MM.1S (cell line): ENCODE data around the gene SUCLG1.

Source experiments
- DNase-seq: peaks from one replicate; pipeline ENCODE4 v3.0.0-alpha.2; 2015
- H2AFZ ChIP-seq: fragments of 300-600 bp; sonication (generic); 2 replicates; pipeline ENCODE4 v1.6.0; 2016; ENCODE audit warnings: antibody characterized with exemption, low read length
- H3F3A ChIP-seq: fragments of 300-600 bp; sonication (generic); 2 replicates; pipeline ENCODE4 v1.6.1; 2016; ENCODE audit warnings: mild to moderate bottlenecking, antibody characterized with exemption, low read length, moderate library complexity, mixed read lengths; ENCODE audit not compliant: insufficient read depth
- H3K27ac ChIP-seq: fragments of 300-600 bp; sonication (generic); 2 replicates; pipeline ENCODE4 v1.5.1; 2016; ENCODE audit warnings: mild to moderate bottlenecking, low read length
- H3K27me3 ChIP-seq: fragments of 300-600 bp; sonication (generic); replicated peaks from 2 replicates; pipeline ENCODE4 v1.6.0; 2016; ENCODE audit warnings: low read length; ENCODE audit not compliant: insufficient read depth
- H3K36me3 ChIP-seq: fragments of 300-600 bp; sonication (generic); replicated peaks from 2 replicates; pipeline ENCODE4 v1.6.1; 2016; ENCODE audit warnings: mild to moderate bottlenecking, low read length, mixed read lengths; ENCODE audit not compliant: insufficient read depth
- H3K4me1 ChIP-seq: fragments of 300-600 bp; sonication (generic); 2 replicates; pipeline ENCODE4 v1.6.1; 2016; ENCODE audit warnings: low read length, mixed read lengths
- H3K4me2 ChIP-seq: fragments of 300-600 bp; sonication (generic); 2 replicates; pipeline ENCODE4 v1.6.0; 2016; ENCODE audit warnings: low read depth, low read length
- H3K4me3 ChIP-seq: fragments of 300-600 bp; sonication (generic); 2 replicates; pipeline ENCODE4 v1.5.1; 2016; ENCODE audit warnings: low read length, mixed read lengths
- H3K79me2 ChIP-seq: fragments of 300-600 bp; sonication (generic); 2 replicates; pipeline ENCODE4 v1.6.1; 2016; ENCODE audit warnings: mixed run types, low read length, mixed read lengths
- H3K9ac ChIP-seq: fragments of 300-600 bp; sonication (generic); 2 replicates; pipeline ENCODE4 v1.6.1; 2016; ENCODE audit warnings: low read length, mixed read lengths
- H3K9me2 ChIP-seq: fragments of 300-600 bp; sonication (generic); replicated peaks from 2 replicates; pipeline ENCODE4 v1.6.1; 2016; ENCODE audit warnings: mild to moderate bottlenecking, low read length, mixed read lengths; ENCODE audit not compliant: insufficient read depth
- H3K9me3 ChIP-seq: fragments of 300-600 bp; sonication (generic); replicated peaks from 2 replicates; pipeline ENCODE4 v1.6.1; 2016; ENCODE audit warnings: mild to moderate bottlenecking, low read length, mixed read lengths; ENCODE audit not compliant: insufficient read depth
- H4K20me1 ChIP-seq: fragments of 300-600 bp; sonication (generic); 2 replicates; pipeline ENCODE4 v1.6.1; 2016; ENCODE audit warnings: mild to moderate bottlenecking, low read length, moderate library complexity, mixed read lengths; ENCODE audit not compliant: insufficient read depth
- EZH2 ChIP-seq: fragments of 300-600 bp; sonication (generic); optimal IDR thresholded peaks from 2 replicates; pipeline ENCODE3; 2017; ENCODE audit warnings: low read depth, mild to moderate bottlenecking, antibody characterized with exemption, low read length, mixed read lengths
- EZH2phosphoT487 ChIP-seq: fragments of 300-600 bp; sonication (generic); IDR thresholded peaks from 2 replicates; pipeline ENCODE4 v1.6.1; 2018; ENCODE audit warnings: antibody characterized with exemption, low read length
- TF ChIP-seq, protein P1 (sequence below): fragments of 300-600 bp; sonication (generic); IDR thresholded peaks from 2 replicates; pipeline ENCODE4 v1.5.1; 2016; ENCODE audit warnings: antibody characterized with exemption, low read length, mixed read lengths

SUCLG1 gene

GRCh38 chr2:84383271-84383670, 75.8 kb downstream of the SUCLG1 start:
- Histone ChIP-seq H3K79me2 (no peaks in the 10 kb centered on the region), H2AFZ (no peak overlapping the region), H3K9ac (no peak overlapping the region), H3F3A (no peaks in the 10 kb centered on the region), H3K4me3 (no peak overlapping the region), H3K27ac (no peak overlapping the region), H4K20me1 (no peaks in the 10 kb centered on the region), H3K4me1 (no peaks in the 10 kb centered on the region), H3K27me3 (no peaks in the 10 kb centered on the region), H3K9me2 (no peaks in the 10 kb centered on the region), H3K4me2 (no peak overlapping the region), H3K9me3 (no peaks in the 10 kb centered on the region), H3K36me3 (no peaks in the 10 kb centered on the region)
- no peak for TF ChIP-seq EZH2phosphoT487
- no peak for TF ChIP-seq EZH2
- TF ChIP-seq, protein P1, sequence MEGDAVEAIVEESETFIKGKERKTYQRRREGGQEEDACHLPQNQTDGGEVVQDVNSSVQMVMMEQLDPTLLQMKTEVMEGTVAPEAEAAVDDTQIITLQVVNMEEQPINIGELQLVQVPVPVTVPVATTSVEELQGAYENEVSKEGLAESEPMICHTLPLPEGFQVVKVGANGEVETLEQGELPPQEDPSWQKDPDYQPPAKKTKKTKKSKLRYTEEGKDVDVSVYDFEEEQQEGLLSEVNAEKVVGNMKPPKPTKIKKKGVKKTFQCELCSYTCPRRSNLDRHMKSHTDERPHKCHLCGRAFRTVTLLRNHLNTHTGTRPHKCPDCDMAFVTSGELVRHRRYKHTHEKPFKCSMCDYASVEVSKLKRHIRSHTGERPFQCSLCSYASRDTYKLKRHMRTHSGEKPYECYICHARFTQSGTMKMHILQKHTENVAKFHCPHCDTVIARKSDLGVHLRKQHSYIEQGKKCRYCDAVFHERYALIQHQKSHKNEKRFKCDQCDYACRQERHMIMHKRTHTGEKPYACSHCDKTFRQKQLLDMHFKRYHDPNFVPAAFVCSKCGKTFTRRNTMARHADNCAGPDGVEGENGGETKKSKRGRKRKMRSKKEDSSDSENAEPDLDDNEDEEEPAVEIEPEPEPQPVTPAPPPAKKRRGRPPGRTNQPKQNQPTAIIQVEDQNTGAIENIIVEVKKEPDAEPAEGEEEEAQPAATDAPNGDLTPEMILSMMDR, result no peak
- no peak for DNase-seq

DNA sequence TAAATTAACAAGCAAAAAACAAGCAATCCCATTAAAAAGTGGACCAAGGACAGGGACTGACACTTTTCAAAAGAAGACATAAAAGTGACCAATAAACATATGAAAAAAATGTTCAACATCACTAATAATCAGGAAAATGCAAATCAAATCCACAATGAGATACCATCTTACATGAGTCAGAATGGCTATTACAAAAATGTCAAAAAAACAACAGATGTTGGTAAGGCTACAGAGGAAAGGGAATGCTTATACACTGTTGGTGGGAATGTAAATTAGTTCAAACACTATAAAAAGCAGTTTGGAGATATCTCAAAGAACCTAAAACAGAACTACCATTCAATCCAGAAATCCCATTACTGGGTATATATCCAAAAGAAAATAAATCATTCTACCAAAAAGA, 78.2 kb downstream of the SUCLG1 start:
- no peaks in the 10 kb centered on the region for H3K9me3 ChIP-seq
- H2AFZ ChIP-seq, result no peak overlapping the region
- TF ChIP-seq, protein P1, result no peak
- no peak for TF ChIP-seq EZH2phosphoT487
- no peak for TF ChIP-seq EZH2
- no peaks in the 10 kb centered on the region for H3K4me1 ChIP-seq
- H3K4me3 ChIP-seq, result no peak overlapping the region
- no peaks in the 10 kb centered on the region for H3K36me3 ChIP-seq
- no peaks in the 10 kb centered on the region for H3K79me2 ChIP-seq
- no peak overlapping the region for H3K4me2 ChIP-seq
- H3K9me2 ChIP-seq, result no peaks in the 10 kb centered on the region
- DNase-seq, result no peak
- no peak overlapping the region for H3K9ac ChIP-seq
- H4K20me1 ChIP-seq, result no peaks in the 10 kb centered on the region
- no peak overlapping the region for H3K27ac ChIP-seq
- no peaks in the 10 kb centered on the region for H3K27me3 ChIP-seq
- no peaks in the 10 kb centered on the region for H3F3A ChIP-seq

- no peak overlapping the region for H3K9ac ChIP-seq
- DNase-seq, result no peak
- no peaks in the 10 kb centered on the region for H3F3A ChIP-seq
- H2AFZ ChIP-seq, result no peak overlapping the region
- H3K4me3 ChIP-seq, result no peak overlapping the region
- H3K27me3 ChIP-seq, result no peaks in the 10 kb centered on the region
- H3K79me2 ChIP-seq, result no peaks in the 10 kb centered on the region
- H3K27ac ChIP-seq, result no peak overlapping the region
- H3K36me3 ChIP-seq, result no peaks in the 10 kb centered on the region
- no peaks in the 10 kb centered on the region for H4K20me1 ChIP-seq
- no peaks in the 10 kb centered on the region for H3K9me3 ChIP-seq
- TF ChIP-seq, protein P1, result no peak
- no peak overlapping the region for H3K4me2 ChIP-seq
- no peaks in the 10 kb centered on the region for H3K4me1 ChIP-seq
- no peaks in the 10 kb centered on the region for H3K9me2 ChIP-seq
These were observed 80.1 kb downstream of the SUCLG1 start for GRCh38 chr2:84378960-84379359.

DNA sequence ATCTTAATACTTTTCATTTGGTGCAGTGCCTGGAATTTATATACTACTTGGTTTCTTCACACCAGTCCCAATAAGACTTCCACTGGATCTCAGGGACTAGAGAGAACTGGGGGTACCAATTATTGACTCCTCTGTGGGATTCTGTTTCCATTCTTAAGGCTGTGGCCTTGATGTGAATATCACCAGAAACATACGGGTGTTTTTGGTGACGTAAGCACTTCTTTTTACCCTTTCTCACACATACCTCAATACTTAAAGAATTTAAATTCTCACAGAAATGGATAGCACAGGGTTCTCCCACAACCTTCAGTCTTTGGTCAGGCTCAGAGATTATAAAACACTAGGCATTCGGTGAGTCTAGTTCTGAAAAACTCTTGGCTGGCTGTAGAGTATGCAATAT, 84.1 kb downstream of the SUCLG1 start:
- Histone ChIP-seq H3F3A (no peaks in the 10 kb centered on the region), H3K36me3 (no peaks in the 10 kb centered on the region), H3K27me3 (no peaks in the 10 kb centered on the region)

More for the DNA sequence above, 84.1 kb downstream of the SUCLG1 start:
- Histone ChIP-seq H3K9me3 (no peaks in the 10 kb centered on the region), H3K4me1 (no peaks in the 10 kb centered on the region), H2AFZ (no peak overlapping the region), H3K9me2 (no peaks in the 10 kb centered on the region), H3K9ac (no peak overlapping the region), H3K79me2 (no peaks in the 10 kb centered on the region), H4K20me1 (no peaks in the 10 kb centered on the region), H3K4me3 (no peak overlapping the region), H3K27ac (no peak overlapping the region), H3K4me2 (no peak overlapping the region)
- no peak for DNase-seq
- TF ChIP-seq EZH2, result no peak
- TF ChIP-seq EZH2phosphoT487, result no peak
- TF ChIP-seq, protein P1, result no peak
